Measurements from ENCODE around the gene PRG3.
"Not testable (repeated sequence)": the region's sequence is repeated elsewhere in the genome, so short reads cannot be mapped to it uniquely, and the experiment has no call there.

The PRG3 gene

DNA sequence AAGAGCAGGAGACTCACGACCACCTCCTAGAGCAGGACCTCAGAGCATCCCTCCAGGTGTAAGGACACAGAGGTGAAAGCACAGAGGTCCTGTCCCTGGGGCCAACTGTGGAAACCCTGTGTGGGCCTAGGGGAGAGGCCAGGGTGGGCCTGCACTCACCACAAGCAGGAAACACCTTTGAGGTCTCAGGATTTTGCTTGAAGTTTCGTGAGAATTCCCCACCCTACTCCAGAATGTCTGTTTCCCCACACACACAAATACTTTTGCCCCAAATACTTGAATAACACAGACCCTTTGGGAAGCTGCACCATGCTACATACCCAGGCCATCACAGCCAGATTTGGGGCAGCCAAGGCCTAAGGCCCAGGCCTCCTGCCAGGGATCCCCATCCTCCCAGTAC lies 27.8 kb upstream of the PRG3 start:
- DNase-seq (ENCODE audit: low read depth in 3 of 3), result no peak

DNA sequence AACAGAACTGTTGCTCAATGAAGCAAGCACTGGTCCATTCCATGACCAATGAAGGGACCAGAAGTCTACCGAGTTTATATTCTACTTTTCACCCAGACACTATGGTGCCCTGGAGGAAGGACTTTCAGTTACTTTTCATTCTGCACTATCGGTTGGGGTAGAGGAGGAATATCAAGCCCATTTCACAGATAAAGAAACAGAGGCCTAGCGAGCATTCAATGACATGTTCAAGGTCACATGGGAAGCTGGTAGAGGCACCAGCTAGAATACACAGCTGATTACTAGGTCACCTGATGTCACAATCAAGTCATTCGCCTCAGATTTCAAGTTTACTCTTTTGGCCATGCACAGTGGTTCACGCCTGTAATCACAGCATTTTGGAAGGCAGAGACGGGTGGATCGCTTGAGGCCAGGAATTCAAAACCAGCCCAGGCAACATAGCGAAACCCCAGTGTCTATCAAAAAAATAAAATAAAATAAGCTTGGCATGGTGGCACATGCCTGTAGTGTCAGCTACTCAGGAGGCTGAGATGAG lies 27.1 kb upstream of the PRG3 start:
- no peak for DNase-seq (ENCODE audit: low read depth in 3 of 3)

DNA sequence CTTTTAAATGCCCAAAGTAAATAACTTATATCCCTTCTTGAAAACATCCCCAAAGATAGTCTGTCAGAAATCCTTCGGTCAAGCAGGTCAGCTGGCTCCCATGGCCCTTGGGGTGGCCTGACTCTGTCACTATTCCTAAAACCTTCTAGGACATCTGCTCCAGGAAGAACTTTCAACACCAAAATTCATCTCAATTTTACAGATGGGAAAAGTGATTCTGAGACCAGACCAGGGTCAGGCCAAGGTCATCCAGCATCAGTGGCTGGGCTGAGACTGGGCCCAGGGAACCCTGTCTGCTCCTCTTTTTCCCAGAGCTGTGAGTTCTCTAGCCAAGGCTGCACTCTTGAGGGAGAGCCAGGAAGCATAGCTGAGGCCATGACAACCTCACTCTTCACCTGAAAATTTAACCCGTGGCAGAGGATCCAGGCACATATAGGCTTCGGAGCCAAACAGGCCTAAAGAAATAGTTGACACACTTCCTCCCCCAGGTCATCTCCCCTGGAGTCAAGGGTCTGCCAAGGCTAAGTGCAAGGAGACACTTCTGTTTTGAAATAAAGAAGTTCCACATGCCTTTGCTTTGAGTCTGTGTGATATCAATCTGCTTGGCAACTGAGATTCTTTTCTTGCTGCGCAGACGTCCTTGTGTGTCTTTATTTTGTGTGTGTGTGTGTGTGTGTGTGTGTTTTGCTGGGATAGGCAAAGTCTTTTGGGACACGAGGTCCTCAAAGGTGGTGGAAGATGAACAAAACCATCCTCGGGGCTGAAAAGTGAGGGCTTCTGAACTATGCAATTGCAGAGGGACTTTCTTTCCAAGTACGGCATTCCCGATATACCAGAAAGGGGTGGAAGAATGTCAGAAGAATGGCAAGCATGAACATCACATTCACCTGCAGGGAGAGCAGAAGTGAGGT lies 26.3 kb upstream of the PRG3 start:
- no peak for DNase-seq (ENCODE audit: low read depth in 3 of 3)

DNA sequence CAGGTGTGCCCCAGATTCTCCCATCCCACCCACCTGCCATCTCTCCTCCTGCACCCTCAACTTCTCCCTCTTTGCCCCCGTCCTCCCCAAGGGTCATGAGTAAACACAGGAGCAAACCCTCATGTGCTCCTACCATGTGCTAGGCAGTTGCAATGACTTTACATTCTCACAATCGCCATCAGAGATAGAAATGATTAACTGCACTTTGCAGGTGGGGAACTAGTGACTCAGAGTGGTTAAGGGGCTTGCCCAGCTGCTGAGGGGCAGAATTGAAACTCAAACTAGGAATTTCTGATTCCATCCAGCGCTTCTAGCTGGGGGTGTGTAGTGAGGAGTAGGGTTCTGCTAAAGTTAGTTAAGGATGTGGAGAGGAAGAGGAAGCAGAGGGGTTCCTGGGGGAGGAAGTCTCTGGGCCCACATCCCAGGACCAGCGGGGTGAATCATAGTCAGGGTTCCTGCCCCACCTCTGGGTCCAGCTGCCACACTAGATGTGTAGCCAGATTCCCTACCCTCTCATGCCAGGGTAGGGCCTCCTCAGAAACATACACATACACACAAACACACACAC lies 25.5 kb upstream of the PRG3 start:
- DNase-seq (ENCODE audit: low read depth in 3 of 3), result peak; percentile 16 to 26 (median 23)

DNA sequence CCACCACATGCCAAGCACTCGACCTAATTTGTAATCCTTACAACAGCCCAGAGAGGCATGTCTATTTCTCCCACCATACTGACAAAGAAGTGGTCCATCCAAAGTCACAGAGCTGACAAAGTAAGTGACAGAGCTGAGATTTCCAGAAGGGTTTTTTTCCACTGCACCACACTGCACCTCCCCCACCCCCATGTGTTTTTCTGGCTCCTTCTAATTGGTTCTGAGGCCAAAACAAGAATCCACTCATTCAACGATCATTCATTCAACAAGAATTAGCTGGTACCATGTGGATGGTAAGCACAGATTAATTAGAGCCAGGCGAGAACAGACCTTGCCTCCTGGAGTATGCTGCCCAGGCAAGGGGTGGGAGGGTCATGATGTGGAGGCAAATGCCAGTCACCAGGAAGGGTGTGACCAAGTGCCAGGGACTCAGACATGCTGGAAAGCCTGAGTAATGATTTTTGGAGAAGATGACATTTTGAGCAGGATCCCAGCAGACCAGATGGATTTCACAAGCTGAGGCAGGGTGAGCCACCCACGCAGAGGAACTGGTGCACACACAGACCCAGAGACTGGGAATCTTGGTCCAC lies 24.4 kb upstream of the PRG3 start:
- no peak for DNase-seq (ENCODE audit: low read depth in 3 of 3)

DNA sequence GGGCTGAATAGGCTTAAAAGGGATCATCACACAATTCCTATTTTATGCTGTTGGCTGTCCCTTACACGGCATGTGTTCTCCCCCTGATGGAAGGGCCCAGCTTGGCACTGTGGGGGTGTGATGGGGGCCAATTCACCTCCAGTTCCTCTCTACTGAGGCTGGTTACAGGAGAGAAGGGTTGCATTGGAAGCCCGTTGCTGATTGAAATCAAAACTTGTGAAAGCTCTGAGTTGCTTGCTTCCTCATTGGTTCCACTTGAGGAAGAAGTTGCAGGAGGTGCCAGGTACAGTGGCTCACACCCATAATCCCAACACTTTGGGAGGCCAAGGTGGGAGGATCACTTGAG lies 22.8 kb upstream of the PRG3 start:
- no peak for DNase-seq (ENCODE audit: low read depth in 3 of 3)

DNA sequence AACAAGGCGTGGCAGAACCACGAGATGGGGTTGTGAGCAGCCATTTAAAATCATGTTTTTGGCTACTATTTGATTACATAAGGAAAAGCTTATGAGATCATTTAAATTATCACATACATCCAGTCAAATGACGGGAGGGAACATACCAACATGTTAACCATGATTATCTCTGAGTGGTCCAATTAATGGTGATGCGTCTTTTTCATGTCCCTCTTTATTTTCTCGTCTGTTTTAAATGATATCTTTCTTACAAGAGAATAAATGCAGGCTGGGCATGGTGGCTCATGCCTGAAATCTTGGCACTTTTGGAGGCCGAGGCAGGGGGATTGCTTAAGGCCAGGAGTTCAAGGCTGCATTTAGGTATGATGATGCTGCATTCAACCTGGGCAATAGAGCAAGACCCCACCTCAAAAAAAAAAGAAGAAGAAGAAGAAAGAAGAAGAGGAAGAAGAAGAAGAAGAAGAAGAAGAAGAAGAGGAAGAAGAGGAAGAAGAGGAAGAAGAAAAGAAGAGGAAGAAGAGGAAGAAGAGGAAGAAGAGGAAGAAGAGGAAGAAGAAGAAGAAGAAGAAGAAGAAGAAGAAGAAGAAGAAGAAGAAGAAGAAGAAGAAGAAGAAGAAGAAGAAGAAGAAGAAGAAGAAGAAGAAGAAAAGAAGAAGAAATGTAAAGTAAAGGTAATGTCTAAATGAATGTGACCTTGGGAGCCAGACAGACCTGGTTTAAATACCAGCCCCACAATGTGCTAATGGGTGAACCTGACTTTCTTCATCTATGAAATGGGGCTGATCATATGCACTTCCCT lies 22.3 kb upstream of the PRG3 start:
- DNase-seq (ENCODE audit: low read depth in 3 of 3), result not testable (repeated sequence)

DNA sequence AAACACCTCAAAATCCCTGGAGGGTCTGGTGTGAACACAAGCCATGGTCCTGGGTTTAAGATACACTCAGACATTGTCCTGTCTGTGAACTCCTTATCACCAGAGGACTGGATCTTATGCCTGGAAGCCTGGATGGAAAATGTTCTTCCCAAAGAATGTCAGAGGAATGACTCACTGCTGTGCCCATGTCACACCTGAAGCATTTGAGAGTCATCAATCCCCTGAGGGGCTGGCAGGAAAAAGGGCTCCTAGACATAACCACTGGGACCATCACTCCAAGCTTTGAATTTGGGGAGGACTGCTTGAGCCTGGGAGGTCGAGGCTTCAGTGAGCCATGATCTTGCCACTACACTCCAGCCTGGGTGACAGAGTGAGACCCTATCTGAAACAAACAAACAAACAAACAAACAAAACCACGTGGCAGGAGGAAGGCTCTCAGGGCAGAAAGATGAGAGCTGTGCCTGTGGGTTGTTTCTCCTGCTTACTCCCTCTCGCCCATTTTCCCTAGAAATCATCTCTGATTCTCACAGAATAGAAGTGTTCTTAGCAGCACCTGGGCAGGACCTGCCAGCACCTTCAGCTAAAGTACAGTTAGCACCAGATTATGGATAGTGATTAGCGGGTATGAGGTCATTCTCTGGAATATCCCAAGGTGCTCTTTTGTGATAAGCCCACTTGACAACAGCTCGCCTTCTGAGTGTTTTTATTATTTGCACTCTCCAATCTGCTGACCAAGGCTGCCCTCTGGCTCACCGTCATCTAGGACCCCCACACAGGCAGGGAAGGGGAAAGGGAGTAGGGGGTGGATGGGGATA lies 21.4 kb upstream of the PRG3 start:
- no peak for DNase-seq (ENCODE audit: low read depth in 3 of 3)

DNA sequence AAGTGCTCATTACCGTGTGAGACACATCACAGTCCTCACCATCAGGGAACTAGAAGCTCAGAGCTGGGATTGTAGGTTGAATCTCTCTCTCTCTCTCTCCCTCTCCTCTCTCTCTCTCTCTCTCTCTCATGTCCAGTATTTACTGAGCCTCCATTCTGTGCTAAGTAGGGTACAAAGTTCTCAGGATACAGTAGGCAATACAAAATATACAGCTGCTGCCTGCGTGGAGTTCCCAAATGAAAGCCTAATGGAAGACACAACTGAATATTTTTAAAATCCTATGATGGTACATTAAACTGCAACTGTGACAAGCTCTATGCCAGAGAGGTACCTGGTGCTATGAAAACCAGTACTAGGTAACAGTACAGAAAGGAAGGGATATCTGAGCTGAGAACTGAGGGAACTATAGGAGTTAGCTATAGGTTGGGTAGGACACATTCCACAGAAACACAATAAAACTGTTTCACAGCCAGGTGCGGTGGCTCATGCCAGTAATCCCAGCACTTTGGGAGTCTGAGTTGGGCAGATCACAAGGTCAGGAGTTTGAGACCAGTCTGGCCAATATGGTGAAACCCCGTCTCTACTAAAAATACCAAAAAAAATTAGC lies 19.1 kb upstream of the PRG3 start:
- no peak for DNase-seq (ENCODE audit: low read depth in 3 of 3)

DNA sequence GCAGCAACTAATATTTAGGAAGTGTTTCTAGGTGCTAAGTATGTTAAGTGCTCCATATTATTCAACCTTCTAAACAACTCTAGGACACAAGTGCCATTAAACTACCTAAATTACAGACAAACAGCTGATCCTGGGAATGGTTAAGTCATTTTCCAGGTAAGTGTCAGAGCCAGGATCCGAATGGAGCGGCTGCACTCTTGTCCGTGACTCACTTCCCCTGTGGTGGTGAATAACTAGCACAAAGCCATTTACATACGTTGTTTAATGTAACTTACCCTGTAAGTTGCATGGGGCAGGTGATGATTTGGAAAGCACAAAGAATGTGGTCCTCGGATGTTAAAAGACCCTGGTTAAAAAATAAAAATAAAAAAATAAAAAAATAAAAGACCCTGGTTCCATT lies 18.3 kb upstream of the PRG3 start:
- DNase-seq (ENCODE audit: low read depth in 3 of 3), result no peak

DNA sequence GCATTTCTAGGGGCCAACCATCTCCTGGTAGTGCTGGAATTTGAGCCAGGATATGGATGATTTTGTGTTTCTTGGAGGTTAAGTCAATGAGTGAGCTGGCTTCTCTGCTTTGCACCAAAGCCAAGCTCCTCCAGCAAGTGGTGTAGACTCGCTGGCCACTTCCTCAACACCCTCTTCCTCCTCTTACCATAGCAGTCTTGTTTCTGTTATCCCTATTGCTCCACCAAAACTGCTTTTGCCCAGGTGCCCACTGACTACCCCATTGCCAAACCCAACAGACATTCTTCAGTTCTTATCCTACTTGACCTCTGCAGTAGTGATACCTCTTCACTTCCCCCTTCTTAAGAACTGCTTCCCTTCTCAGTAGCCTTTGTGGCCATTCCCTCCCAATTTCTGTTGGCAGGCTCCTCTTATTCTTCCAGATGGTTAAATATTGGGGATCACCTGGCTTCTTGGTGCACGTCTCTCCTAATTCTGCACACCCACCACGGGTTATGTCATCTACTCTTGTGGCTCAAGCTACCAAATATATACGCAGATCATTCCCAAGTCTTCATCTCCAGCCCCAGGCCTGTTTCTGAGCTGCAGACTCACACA lies 16.5 kb upstream of the PRG3 start:
- DNase-seq (ENCODE audit: low read depth in 3 of 3), result no peak

DNA sequence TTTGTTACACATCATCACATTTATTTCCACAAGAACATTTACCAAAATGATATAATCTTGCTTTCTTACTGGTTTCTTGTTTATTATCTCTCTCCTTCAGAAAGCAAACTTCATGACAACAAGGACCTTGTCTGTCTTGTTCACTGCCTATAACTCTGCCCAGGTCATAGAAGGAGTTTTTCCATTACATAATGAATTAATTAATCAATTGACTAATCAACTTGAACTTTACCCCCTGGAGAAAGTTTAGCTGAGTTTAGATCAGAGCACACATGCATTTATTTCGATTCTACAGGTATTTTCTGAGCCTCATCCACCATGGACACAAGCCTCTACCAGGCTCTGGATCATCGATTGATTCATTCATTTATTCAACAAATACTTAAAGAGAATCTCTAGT lies 15.8 kb upstream of the PRG3 start:
- no peak for DNase-seq (ENCODE audit: low read depth in 3 of 3)

DNA sequence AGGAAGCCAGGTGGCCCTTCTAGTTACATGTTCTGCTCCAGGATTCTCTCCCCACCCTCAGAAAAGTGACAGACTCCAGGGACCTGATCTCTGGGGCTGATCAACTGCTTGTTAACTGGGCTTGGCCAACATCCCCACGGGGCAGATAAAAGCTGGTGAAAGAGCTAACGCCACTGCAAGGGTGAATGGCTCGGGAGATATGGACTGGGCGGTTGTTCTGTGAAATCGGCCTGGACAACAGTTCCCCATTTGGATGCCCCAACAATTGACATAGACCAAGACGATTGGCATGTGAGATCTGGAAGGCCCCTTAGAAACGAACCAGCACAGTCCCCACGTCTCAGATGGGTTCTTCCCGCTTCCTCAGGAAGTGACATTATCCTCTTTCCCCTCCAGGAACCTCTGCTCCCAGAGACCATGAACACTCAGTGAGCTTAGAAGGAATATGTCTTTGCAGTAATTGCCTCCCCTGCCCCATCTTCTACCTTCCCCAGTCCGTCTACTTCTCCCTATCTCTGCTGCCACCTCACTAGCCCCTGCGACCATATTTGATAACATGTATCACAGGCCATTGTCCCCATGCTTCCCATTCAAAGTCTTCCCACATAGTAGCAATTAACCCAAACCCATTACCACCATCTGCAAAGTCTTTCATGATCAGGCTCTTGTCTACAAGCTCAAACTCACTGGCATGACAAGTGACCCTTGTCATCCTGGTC lies 15.1 kb upstream of the PRG3 start:
- DNase-seq (ENCODE audit: low read depth in 3 of 3), result no peak

DNA sequence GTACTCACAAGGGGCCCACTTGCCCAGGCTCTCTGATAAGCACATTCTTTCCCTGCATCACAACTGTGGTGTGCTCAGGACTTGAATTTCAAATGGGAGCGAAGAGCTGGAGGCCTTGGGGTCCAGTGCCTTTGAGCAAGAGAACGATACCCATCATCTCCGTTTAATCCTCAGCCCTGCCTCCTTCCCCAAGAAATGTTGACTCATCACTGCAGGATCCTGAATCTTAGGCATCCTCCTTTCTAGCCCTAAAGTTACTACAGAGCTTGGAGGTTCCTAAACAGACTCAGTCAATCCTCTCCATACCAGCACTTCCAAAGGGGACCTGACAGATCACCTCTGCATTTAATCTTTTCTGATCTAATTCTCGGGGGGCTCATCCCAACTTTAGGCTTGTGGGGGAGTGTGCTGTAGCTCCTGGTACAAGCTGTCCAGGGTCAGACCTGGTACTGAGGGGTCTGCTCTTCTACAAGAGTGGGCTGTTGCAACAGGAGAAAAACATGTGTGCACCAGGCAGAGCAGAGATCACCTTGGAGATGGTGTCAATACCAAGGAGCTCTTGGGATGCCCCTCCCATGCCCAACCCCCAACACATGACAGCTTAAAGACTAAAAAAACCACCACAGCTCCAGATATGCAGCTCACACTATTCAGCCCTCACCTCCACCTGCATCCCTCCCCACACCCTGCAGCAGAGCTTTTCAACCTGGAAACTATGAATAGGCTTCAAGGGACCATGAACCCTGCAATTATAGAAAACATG lies 13.4 kb upstream of the PRG3 start:
- DNase-seq (ENCODE audit: low read depth in 3 of 3), result no peak

DNA sequence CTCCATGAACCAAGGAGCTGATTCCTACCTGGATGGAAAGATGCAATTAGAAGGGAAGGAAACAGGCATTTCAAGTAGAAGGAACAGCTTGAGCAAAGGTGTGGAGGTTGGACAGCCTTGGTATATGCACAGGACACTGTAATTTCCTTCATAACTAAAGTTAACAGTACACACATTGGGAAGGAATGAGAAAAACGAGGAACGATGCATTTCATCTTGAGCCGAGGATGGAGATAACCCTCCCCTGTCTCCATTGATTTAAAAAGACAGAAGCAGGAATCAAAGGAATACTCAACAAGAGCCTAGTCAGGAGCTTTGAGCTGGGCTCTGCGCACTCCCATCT lies 11.8 kb upstream of the PRG3 start:
- no peak for DNase-seq (ENCODE audit: low read depth in 3 of 3)

DNA sequence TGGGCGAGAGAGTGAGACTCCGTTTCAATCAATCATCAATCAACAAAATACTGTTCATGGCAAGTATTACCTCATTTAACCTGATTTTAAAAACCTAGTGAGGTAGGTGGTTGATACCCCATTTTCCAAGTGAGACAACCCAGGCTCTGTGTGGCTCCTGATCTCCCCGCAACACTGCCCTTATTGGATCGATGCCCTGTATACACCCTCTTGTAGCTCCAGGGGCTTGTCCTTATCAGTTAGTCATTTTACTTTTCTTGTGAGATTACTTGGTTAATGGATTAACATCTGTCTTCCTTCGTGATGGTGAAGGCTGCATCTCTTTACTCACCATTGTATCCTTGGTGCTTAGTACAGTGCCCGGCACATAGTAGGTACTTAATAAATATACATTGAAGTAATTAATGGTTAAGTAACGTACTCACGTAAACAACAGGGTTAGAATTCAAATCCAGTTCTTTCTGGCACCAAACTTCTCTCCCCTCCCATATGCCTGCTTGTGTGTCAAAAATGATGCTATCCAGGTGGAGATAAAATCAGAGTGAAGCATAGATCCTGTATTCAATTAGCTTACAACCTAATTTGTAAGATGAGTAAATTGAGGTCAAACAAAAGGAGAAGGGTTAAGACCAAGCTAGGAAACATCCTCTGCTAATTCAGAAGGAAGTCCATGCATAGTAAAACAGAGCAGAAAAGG lies 11.3 kb upstream of the PRG3 start:
- DNase-seq (ENCODE audit: low read depth in 3 of 3), result no peak

DNA sequence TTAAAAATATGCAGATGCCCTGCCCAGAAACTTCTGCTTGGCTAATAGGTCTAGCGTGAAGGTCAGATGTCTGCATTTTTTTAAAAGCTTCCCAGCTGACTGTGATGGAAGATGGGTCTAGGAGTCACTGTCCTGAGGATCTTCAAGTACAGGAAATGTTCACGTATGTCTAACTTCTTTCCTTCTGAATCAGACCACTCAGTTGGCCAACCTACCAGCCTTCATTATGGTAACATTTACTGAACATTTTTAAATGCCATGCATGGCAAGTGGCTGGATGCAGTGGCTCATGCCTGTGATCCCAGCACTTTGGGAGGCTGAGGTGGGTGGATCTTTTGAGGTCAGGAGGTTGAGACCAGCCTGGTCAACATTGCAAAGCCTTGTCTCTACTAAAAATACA lies 10.6 kb upstream of the PRG3 start:
- no peak for DNase-seq (ENCODE audit: low read depth in 3 of 3)

DNA sequence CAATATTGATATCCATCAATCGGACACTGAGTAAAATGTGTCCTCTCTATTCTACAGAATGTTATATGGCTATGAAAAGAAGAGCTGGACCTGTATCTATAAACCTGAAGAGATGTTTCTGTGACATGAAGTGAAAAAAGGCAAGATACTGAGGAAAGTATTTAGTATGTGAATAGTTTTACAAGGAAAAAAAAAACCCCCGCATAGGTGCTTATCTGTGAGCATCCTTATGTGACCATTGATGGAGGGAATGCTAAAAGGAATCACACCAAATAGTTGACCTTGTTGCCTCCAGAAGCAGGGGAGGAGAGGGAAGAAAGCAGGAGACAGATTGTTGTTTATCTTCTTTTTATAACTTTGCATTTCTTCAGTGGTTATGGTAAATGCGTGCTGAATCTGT lies 10.2 kb upstream of the PRG3 start:
- DNase-seq (ENCODE audit: low read depth in 3 of 3), result no peak

DNA sequence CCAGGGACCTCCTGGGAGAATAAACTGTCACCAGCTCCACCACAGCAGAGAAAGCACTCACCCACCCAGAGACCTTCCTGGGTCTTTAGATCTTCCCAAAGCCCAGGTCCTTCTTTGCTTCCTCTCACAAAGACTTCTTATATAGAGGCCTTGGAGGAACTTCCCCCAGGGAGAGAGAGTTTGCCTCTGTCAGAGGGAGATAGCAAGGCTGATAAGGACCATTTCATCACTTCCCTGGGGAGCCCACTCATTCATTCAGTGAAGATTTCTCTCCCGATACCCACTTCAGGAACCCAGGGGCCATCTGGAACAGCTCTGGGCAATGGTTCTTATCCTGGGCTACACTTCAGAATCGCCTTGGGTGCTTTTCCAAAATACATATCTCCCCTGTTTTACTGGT lies 9.6 kb upstream of the PRG3 start, which contains the start of gene PRG2:
Gene PRG2, minus strand, starts transcription at position 116 of the 400 bp plus-strand sequence. CDS start 706 bp downstream, outside the sequence.
- no peak for DNase-seq (ENCODE audit: low read depth in 3 of 3)
